K562 (cell line): Measurements from ENCODE around the gene FCHSD1. TPM values are rescaled to one million over a fixed set of nuclear protein-coding genes. Genes with fewer than 3 reads are reported as not detected.

Experiments
- ATAC-seq: fragments of 200-7000 bp; cut with Tn5 transposase; 3 replicates; pipeline ENCODE4 v1.9.1; 2020; ENCODE audit warnings: moderate library complexity
- BruUV-seq: library from RNA; stranded (reverse); fragments of 400-500 nt; replicated peaks from 2 replicates; lab custom pipeline; 2021; lab: Mats Ljungman, UMichigan
- CTCF ChIA-PET: fragments of 300-600 bp; formaldehyde crosslinking; extraction: SDS; loops from one replicate; lab custom pipeline; 2021; ENCODE audit warnings: low intra/inter-chr PET ratio; lab: Yijun Ruan, JAX
- POLR2A ChIA-PET: fragments of 300-600, 350-650 bp; sonication (Branson Sonifier 250); formaldehyde crosslinking; extraction: SDS; loops from one replicate; lab custom pipeline; 2021; ENCODE audit warnings: antibody characterized with exemption, inconsistent platforms; lab: Yijun Ruan, JAX
- DNase-seq, 4 experiments: peaks; one replicate each; pipeline versions ENCODE4 v3.0.0 to v3.0.0-alpha.2; 2011 to 2018; ENCODE audit warnings: low spot score in 3 of 4, mixed read lengths in 3 of 4; ENCODE audit errors: extremely low read depth in 1 of 4
- FAIRE-seq: peaks from 2 replicates; lab custom pipeline; 2011; peaks lifted over from hg19 to GRCh38; lab: Jason Lieb, UNC
- H2AFZ ChIP-seq: 2 replicates; pipeline ENCODE4 v1.6.0; 2011; ENCODE audit warnings: low read depth, low read length, control low read depth, inconsistent platforms
- H3K27ac ChIP-seq: fragments of 200-600 bp; 3 replicates; pipeline ENCODE4 v1.8.0; 2011; ENCODE audit warnings: low read depth, mild to moderate bottlenecking, control low read depth, inconsistent platforms, low read length, moderate library complexity, mixed read lengths; ENCODE audit errors: extremely low read depth
- H3K27me3 ChIP-seq, 2 experiments: fragments of 300-600 bp in 1 of 2; 2 replicates in 1 of 2; 3 replicates in 1 of 2; pipeline versions ENCODE4 v1.6.0 to v1.8.0; 2011; ENCODE audit warnings: inconsistent platforms in 2 of 2, low read length in 2 of 2, mild to moderate bottlenecking in 1 of 2, mixed read lengths in 1 of 2, moderate library complexity in 1 of 2; ENCODE audit not compliant: control insufficient read depth in 2 of 2, insufficient read depth in 2 of 2
- H3K36me3 ChIP-seq: fragments of 300-600 bp; 3 replicates; pipeline ENCODE4 v1.8.0; 2011; ENCODE audit warnings: mild to moderate bottlenecking, low read length, inconsistent platforms; ENCODE audit not compliant: control insufficient read depth, insufficient read depth
- H3K4me1 ChIP-seq, 2 experiments: fragments of 200-600 bp in 1 of 2; replicated peaks in 1 of 2; 2 replicates in 1 of 2; 3 replicates in 1 of 2; pipeline versions ENCODE4 v1.5.1 to v1.8.0; 2011; ENCODE audit warnings: inconsistent platforms in 2 of 2, low read length in 2 of 2, mild to moderate bottlenecking in 1 of 2, mixed read lengths in 1 of 2, moderate library complexity in 1 of 2; ENCODE audit not compliant: control insufficient read depth in 2 of 2, insufficient read depth in 2 of 2
- H3K4me2 ChIP-seq: 2 replicates; pipeline ENCODE4 v1.6.1; 2011; ENCODE audit warnings: low read length, control low read depth, inconsistent platforms, mixed read lengths; ENCODE audit not compliant: insufficient read depth
- H3K4me3 ChIP-seq: fragments of 200-600 bp; sonication (generic), shearing (Covaris generic); 2 replicates; pipeline ENCODE4 v1.5.1; 2016; ENCODE audit warnings: control low read depth, inconsistent platforms
- H3K79me2 ChIP-seq: fragments of 200-600 bp; 3 replicates; pipeline ENCODE4 v1.8.0; 2011; ENCODE audit warnings: low read length, inconsistent platforms; ENCODE audit not compliant: control insufficient read depth, insufficient read depth
- H3K9ac ChIP-seq, 2 experiments: 2 replicates each; pipeline versions ENCODE4 v1.6.0 to v1.6.1; 2011; ENCODE audit warnings: low read depth in 2 of 2, low read length in 2 of 2, control low read depth in 1 of 2, inconsistent platforms in 1 of 2, mild to moderate bottlenecking in 1 of 2, mixed read lengths in 1 of 2; ENCODE audit not compliant: insufficient read depth in 1 of 2
- H3K9me1 ChIP-seq: one replicate; pipeline ENCODE4 v1.6.0; 2011; ENCODE audit warnings: inconsistent platforms, mild to moderate bottlenecking, low read length, moderate library complexity; ENCODE audit not compliant: control insufficient read depth, insufficient read depth
- H3K9me3 ChIP-seq: replicated peaks from 2 replicates; pipeline ENCODE4 v1.5.1; 2011; ENCODE audit warnings: low read depth, low read length, inconsistent platforms; ENCODE audit not compliant: control insufficient read depth, insufficient read depth
- H4K20me1 ChIP-seq: replicated peaks from 2 replicates; pipeline ENCODE4 v1.6.1; 2011; ENCODE audit warnings: low read length, inconsistent platforms, mixed read lengths; ENCODE audit not compliant: control insufficient read depth, insufficient read depth
- CGGBP1 ChIP-seq: fragments of 250-450 bp; sonication (Bioruptor Pico); IDR thresholded peaks from 2 replicates; pipeline ENCODE4 v1.9.0; 2021; ENCODE audit warnings: mild to moderate bottlenecking
- DPF2 ChIP-seq: fragments of 450-650 bp; IDR thresholded peaks from 2 replicates; pipeline ENCODE4 v1.6.1; 2016
- HINFP ChIP-seq: fragments of 450-650 bp; conservative IDR thresholded peaks from 2 replicates; pipeline ENCODE4 v1.6.1; 2016; ENCODE audit warnings: missing genetic modification characterization, low read depth, mild to moderate bottlenecking, control low read depth, missing compliant biosample characterization
- KHSRP ChIP-seq: fragments of 450-650 bp; IDR thresholded peaks from 2 replicates; pipeline ENCODE4 v1.6.1; 2017
- TAF1 ChIP-seq: IDR thresholded peaks from 2 replicates; pipeline ENCODE4 v1.6.1; 2011; ENCODE audit warnings: mild to moderate bottlenecking, low read length, moderate library complexity; ENCODE audit not compliant: insufficient read depth, control insufficient read depth, severe bottlenecking; ENCODE audit errors: extremely low read depth
- ZBTB40 ChIP-seq, 2 experiments: fragments of 450-650 bp in 1 of 2; sonication (generic) in 1 of 2; formaldehyde crosslinking in 1 of 2; IDR thresholded peaks; 2 replicates each; pipeline versions ENCODE4 v1.7.1 to v1.9.0; 2016 to 2022; ENCODE audit warnings: inconsistent platforms in 1 of 2, mild to moderate bottlenecking in 1 of 2, missing genetic modification reagents in 1 of 2
- ZBTB43 ChIP-seq: sonication (generic); formaldehyde crosslinking; IDR thresholded peaks from 2 replicates; pipeline ENCODE4 v1.8.0; 2023; ENCODE audit warnings: mild to moderate bottlenecking, missing genetic modification reagents
- ZC3H4 ChIP-seq: sonication (generic); formaldehyde crosslinking; IDR thresholded peaks from 2 replicates; pipeline ENCODE4 v1.9.0; 2021; ENCODE audit warnings: missing genetic modification reagents, borderline replicate concordance
- ZNF431 ChIP-seq: sonication (generic); formaldehyde crosslinking; IDR thresholded peaks from 2 replicates; pipeline ENCODE4 v1.8.0; 2022; ENCODE audit warnings: mild to moderate bottlenecking, missing genetic modification reagents
- WGBS: fragments of 100-300 bp; shearing (Covaris generic); methylation state at CpG from one replicate; pipeline ENCODE4 v1.1.6; 2016; ENCODE audit warnings: low coverage, mixed read lengths; ENCODE audit not compliant: insufficient coverage; ENCODE audit errors: missing lambda C conversion rate; 5-methylcytosine and 5-hydroxymethylcytosine counted together
- in situ Hi-C: fragments of 300-500 bp; cut with MboI; formaldehyde crosslinking; loops from 4 replicates; pipeline ENCODE4 v1.15.0; 2018; ENCODE audit warnings: inconsistent platforms, mixed read lengths
- intact Hi-C: fragments of 100-400 bp; cut with micrococcal nuclease; formaldehyde crosslinking; loops from 2 replicates; pipeline ENCODE4 v1.14.2; 2022
- polyA plus RNA-seq, 8 experiments: library from polyadenylated mRNA; depleted of rRNA in 4 of 8; stranded (reverse) in 5 of 8; unstranded in 3 of 8; fragments of >200 nt; fragmentation: Nextera tagmentation in 2 of 8; fragmentation: Illumina TruSeq in 1 of 8; extraction: Ambion mirVana in 2 of 8; extraction: Trizol in 1 of 8; gene quantifications; 2 replicates each; pipeline versions ENCODE4 v1.2.1 to v1.2.3, GENCODE V29; 2011 to 2014; ENCODE audit warnings: inconsistent platforms in 1 of 8, missing spikeins in 1 of 8
- total RNA-seq, 7 experiments: library from RNA; depleted of rRNA in 6 of 7; stranded (reverse); fragments of >200 nt in 6 of 7; fragmentation: Illumina TruSeq in 2 of 7; extraction: Trizol in 2 of 7; gene quantifications; 2 replicates each; pipeline versions ENCODE4 v1.2.1 to v1.2.3, GENCODE V29; 2011 to 2021; ENCODE audit warnings: low replicate concordance in 1 of 7

FCHSD1 gene
- total and polyA plus RNA-seq, 9 of the 15 experiments (the other 6 are each of a cell fraction or from before 2014, with no cell fraction given), result 0.35 to 37.5 (median 13.6) TPM

GRCh38 chr5:141636106-141636412 lies 15.2 kb downstream of the FCHSD1 start:
- FAIRE-seq (no peak), DNase-seq (no peak), ATAC-seq (no peak)
- 0% methylated on average over 4 of the region's 4 CpGs for WGBS
- ChIA-PET POLR2A (interaction anchor here (0.7 to 2.2 kb wide), 7 partner anchors 10 to 128 kb away, joined by 3 to 13 read pairs (median 4); partner anchors contain the start of gene DIAPH1), CTCF (no interaction called here)
- intact Hi-C loops, result loop anchor here (5.0 kb wide), 1 partner anchor 44 kb away; no protein-coding TSS in a partner anchor
- H3K36me3 ChIP-seq, result peaks cover 66% of the 10 kb centered on the region
- peak overlapping the region; percentile 100 for H3K4me2 ChIP-seq
- peak overlapping the region; percentile 84 for H3K27ac ChIP-seq
- H3K4me1 ChIP-seq, result peaks cover 42 to 49% of the 10 kb centered on the region in 2 experiments
- peaks cover 8% of the 10 kb centered on the region; the same call in 1 of the 2 replicates for H4K20me1 ChIP-seq
- H3K9ac ChIP-seq, result peak overlapping the region; percentile 88 to 95
- H3K79me2 ChIP-seq, result peaks cover 76% of the 10 kb centered on the region
- in situ Hi-C loops, result loop anchor here (5.0 kb wide), 1 partner anchor 44 kb away; no protein-coding TSS in a partner anchor
- BruUV-seq, result no TSS peak
- H3K27me3 ChIP-seq, result no peaks in the 10 kb centered on the region
- peaks cover 5% of the 10 kb centered on the region for H3K9me1 ChIP-seq
- peak overlapping the region; percentile 89 for H2AFZ ChIP-seq
- H3K4me3 ChIP-seq, result peak overlapping the region; percentile 91
- H3K9me3 ChIP-seq, result no peaks in the 10 kb centered on the region
- TF ChIP-seq CGGBP1 (0 out of 2 replicates have a peak, but pooled peaks have one; percentile 32), KHSRP (no peak), ZBTB43 (CRISPR knock-in tag) (peak; percentile 67; the same call in 1 of the 2 replicates), ZBTB40 (IDR thresholded peaks at IDR 0.05) (0 out of 2 replicates have a peak, but pooled peaks have one; percentile 22), ZBTB40 (CRISPR knock-in tag; IDR thresholded peaks at IDR 0.05) (no peak), DPF2 (0 out of 2 replicates have a peak, but pooled peaks have one; percentile 1), HINFP (no peak), ZNF431 (CRISPR knock-in tag) (0 out of 2 replicates have a peak, but pooled peaks have one; percentile 7), TAF1 (no peak), ZC3H4 (CRISPR knock-in tag) (0 out of 2 replicates have a peak, but pooled peaks have one; percentile 35)
